A549 (cell line): ENCODE measurements around the gene TOMM40L.

Experiments
- CEBPB ChIP-seq, 2 experiments: fragments of >200 bp in 1 of 2; sonication (Bioruptor Twin) in 1 of 2; formaldehyde crosslinking in 1 of 2; IDR thresholded peaks; 2 replicates each; pipeline ENCODE4 v1.6.1; 2012 to 2016
- EP300 ChIP-seq, 2 experiments: fragments of >200 bp; sonication (Bioruptor Twin); formaldehyde crosslinking; IDR thresholded peaks; 2 replicates in 1 of 2; 3 replicates in 1 of 2; pipeline ENCODE4 v1.6.1; 2016 to 2017
- FOXS1 ChIP-seq: fragments of 250-450 bp; sonication (Bioruptor Pico); IDR thresholded peaks from 2 replicates; pipeline ENCODE4 v1.5.0; 2020; ENCODE audit warnings: mild to moderate bottlenecking, moderate library complexity
- JUN ChIP-seq, 2 experiments: fragments of >200 bp; sonication (Bioruptor Twin); formaldehyde crosslinking; IDR thresholded peaks; 2 replicates in 1 of 2; 3 replicates in 1 of 2; pipeline ENCODE4 v1.6.1; 2016 to 2017
- JUNB ChIP-seq: fragments of >200 bp; sonication (Bioruptor Twin); formaldehyde crosslinking; IDR thresholded peaks from 2 replicates; pipeline ENCODE4 v1.6.1; 2016
- MAFK ChIP-seq: fragments of 450-650 bp; IDR thresholded peaks from 2 replicates; pipeline ENCODE4 v1.6.1; 2014; ENCODE audit not compliant: partially characterized antibody
- NR3C1 ChIP-seq: fragments of >200 bp; sonication (Bioruptor Twin); formaldehyde crosslinking; IDR thresholded peaks from 3 replicates; pipeline ENCODE4 v1.6.1; 2017
- POLR2A ChIP-seq: IDR thresholded peaks from 2 replicates; pipeline ENCODE4 v1.6.1; 2012; ENCODE audit warnings: mild to moderate bottlenecking, low read length
- RAD21 ChIP-seq, 2 experiments: fragments of >200 bp in 1 of 2; sonication (Bioruptor Twin) in 1 of 2; formaldehyde crosslinking in 1 of 2; IDR thresholded peaks in 1 of 2; conservative IDR thresholded peaks in 1 of 2; 2 replicates in 1 of 2; 3 replicates in 1 of 2; pipeline ENCODE4 v1.6.1; 2012 to 2018; ENCODE audit warnings: inconsistent platforms in 1 of 2
- RARB ChIP-seq: fragments of 250-450 bp; sonication (Bioruptor Pico); IDR thresholded peaks from 2 replicates; pipeline ENCODE4 v1.8.0; 2021; ENCODE audit warnings: mild to moderate bottlenecking, moderate library complexity
- RNF2 ChIP-seq: fragments of 200-600 bp; sonication (generic); IDR thresholded peaks from 2 replicates; pipeline ENCODE4 v1.6.1; 2016; ENCODE audit warnings: low read depth, mild to moderate bottlenecking, antibody characterized with exemption, moderate library complexity, borderline replicate concordance
- ZSCAN20 ChIP-seq: fragments of 250-450 bp; sonication (Bioruptor Pico); IDR thresholded peaks from 2 replicates; pipeline ENCODE4 v1.8.0; 2022; ENCODE audit warnings: mild to moderate bottlenecking, moderate library complexity
- TF ChIP-seq, protein P1 (sequence below): fragments of >200 bp; sonication (Bioruptor Twin); formaldehyde crosslinking; IDR thresholded peaks from 3 replicates; pipeline ENCODE4 v1.5.1; 2016

- TF ChIP-seq, protein P1, sequence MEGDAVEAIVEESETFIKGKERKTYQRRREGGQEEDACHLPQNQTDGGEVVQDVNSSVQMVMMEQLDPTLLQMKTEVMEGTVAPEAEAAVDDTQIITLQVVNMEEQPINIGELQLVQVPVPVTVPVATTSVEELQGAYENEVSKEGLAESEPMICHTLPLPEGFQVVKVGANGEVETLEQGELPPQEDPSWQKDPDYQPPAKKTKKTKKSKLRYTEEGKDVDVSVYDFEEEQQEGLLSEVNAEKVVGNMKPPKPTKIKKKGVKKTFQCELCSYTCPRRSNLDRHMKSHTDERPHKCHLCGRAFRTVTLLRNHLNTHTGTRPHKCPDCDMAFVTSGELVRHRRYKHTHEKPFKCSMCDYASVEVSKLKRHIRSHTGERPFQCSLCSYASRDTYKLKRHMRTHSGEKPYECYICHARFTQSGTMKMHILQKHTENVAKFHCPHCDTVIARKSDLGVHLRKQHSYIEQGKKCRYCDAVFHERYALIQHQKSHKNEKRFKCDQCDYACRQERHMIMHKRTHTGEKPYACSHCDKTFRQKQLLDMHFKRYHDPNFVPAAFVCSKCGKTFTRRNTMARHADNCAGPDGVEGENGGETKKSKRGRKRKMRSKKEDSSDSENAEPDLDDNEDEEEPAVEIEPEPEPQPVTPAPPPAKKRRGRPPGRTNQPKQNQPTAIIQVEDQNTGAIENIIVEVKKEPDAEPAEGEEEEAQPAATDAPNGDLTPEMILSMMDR, result no peak
- TF ChIP-seq RNF2, result no peak
- no peak for TF ChIP-seq ZSCAN20 (CRISPR knock-in tag)
- TF ChIP-seq JUNB, result no peak
- no peak for TF ChIP-seq FOXS1 (CRISPR knock-in tag)
- no peak for TF ChIP-seq RARB (CRISPR knock-in tag)
- TF ChIP-seq JUN (IDR thresholded peaks at IDR 0.05), result no peak
- no peak for TF ChIP-seq MAFK
- no peak for TF ChIP-seq EP300 (IDR thresholded peaks at IDR 0.05)
- TF ChIP-seq RAD21 (conservative IDR thresholded peaks at IDR 0.05 in 1 of 2, IDR thresholded peaks at IDR 0.05 in 1 of 2), result no peak
- no peak for TF ChIP-seq CEBPB (IDR thresholded peaks at IDR 0.05)
- no peak for TF ChIP-seq POLR2A
- TF ChIP-seq NR3C1, result no peak
Observed at GRCh38 chr1:161226759-161227158, 899 bp downstream of the TOMM40L start.
